Pulmonary artery endothelial cell (primary cell): Measurements from ENCODE around the gene TMEM190. TPM values are rescaled to one million over a fixed set of nuclear protein-coding genes. Genes with fewer than 3 reads are reported as not detected.
"Not testable (repeated sequence)": the region's sequence is repeated elsewhere in the genome, so short reads cannot be mapped to it uniquely, and the experiment has no call there.

Experiments used
- DNase-seq: peaks from one replicate; pipeline ENCODE4 v3.0.0-alpha.2; 2011; ENCODE audit warnings: low read depth, low spot score
- total RNA-seq: library from RNA; depleted of rRNA; stranded (reverse); fragments of >200 nt; gene quantifications from 2 replicates; pipeline ENCODE4 v1.2.3, GENCODE V29; 2014

The TMEM190 gene
- total RNA-seq, 1 donor from 2014 or later = not detected

DNA sequence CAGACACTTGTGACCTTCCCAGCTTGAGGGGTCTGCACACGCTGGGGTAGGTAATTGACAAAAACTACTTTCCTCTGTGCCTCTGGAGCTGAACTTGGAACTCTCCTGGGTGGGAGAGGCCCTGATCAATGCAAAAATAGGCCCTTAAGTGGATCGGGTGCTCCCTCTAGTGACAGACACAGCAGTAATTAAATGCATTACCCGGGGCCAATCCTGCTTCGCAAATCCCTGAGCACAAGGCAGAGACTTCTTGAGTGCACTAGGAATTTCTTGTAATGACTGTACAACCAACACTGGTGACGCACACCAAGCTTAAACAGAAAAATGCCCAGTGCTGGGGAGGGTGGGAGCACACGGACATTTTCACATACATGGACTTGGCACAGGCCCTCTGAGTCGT is 41.6 kb downstream of the TMEM190 start:
- DNase-seq = peak; percentile 33

DNA sequence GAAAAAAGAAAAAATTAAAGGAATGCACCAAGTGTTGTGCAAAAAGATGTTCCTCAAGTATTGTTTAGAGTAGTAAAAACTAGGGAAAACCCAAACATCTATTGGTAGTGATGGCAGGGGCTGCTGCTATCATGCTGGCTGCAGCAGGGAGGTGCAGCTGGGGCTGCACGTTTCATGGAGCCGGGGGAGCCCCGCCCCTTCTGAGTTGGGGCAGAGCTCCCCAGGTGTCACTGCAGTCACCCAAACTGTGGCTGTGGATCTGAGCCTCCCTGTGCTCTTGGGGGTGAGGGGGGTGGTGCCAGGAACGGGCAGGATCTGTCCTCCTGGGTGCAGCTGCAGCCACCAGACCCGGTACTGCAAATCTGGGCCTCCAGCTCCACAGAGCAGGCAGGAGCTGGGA is 42.5 kb downstream of the TMEM190 start:
- DNase-seq = no peak

DNA sequence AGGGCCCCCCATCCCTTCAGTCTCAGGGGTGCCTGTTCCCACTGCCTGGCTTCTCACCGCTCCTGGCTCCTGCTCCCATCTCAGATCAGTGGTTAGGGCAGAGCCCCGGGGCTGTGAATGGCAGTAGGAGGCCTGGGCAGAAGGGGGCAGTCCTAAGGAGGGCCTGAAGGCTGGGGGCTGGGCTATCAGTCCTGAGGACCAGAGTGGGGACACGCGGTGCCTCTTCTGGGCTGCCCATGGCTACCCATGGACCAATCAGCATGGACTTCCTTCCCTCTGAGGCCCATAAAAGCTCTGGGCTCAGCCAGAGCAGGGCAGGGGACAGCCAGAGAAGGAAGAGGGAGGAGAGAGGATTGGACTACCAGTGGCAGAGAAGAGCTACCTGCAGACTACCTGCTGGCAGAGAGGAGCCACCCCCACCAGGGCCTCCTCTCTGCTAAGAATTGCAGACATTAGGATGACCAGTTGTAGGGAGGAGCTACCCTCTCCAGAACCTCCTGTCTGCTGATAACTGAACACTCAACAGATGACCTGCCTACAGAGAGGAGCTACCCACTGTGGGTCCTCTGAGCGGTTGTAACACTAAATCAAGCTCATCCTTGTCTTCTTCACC is 43.1 kb downstream of the TMEM190 start:
- DNase-seq = no peak

DNA sequence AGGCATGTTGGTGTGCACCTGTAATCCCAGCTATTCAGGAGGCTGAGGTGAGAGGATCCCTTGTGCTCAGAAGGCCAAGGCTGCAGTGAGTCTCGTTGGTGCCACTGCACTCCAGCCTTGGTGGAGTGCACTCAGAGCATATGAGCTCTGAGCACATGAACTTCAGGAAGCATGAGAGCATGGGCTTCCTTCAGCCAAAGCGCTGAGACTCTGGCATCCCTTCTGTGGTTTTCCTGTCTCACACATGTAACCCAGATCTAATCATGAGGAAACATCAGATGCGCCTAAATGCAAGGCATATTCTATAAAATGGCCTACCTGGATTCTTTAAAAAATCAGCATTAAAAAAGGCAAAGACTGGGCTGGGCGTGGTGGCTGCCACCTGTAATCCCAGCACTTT is 44.7 kb downstream of the TMEM190 start:
- DNase-seq = not testable (repeated sequence)

DNA sequence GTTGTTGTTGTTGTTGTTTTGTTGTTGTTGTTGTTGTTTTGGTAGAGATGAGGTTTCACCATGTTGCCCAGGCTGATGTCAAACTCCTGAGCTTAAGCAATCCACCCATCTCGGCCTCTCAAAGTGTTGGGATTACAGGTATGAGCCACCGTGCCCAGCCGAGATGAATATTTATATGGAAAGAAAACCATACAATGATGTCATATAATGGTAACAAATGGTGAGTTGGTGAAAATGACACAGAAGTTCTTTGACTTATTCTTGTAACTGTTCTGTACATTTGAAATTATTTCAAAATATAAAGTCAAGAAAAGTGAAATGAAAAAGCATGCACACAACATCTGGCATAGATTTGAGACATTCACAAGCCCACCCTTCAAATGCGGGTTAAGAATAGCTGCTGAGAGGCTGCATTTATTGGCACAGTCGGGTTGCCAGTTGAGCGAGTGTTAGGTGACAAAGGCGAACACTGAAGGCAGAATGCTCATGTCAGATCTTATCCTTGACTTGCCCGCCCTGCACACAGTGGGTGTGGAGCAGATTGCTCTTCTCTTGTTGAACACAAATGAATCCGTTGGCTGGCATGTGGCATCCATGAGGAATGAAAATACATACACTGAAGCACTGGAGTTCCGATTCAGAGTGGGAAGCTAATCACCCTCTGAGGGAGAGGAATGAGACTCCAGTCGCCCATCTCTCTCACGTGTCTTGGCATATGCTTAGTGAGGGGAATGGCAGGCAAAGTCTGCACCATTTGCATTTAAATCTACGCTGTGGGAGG is 46.8 kb downstream of the TMEM190 start:
- DNase-seq = no peak

DNA sequence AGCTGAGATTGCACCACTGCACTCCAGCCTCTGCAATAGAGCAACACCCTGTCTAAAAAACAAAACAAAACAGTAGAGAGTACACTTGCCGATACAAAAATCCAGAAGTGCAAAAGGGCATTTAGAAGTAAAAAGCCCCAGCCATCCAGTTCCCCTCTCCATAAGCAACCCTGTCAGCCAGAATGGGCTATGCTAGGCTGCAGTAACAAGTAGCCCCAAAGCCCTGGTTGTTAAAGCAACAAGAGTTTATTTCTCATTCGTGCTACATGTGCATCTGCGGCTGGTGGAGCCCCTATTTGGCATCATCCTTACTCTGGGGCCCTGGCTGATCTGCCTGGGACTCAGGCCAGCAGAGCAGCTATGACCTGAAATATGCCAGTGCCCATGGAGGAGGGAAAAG is 47.9 kb downstream of the TMEM190 start:
- DNase-seq = no peak

DNA sequence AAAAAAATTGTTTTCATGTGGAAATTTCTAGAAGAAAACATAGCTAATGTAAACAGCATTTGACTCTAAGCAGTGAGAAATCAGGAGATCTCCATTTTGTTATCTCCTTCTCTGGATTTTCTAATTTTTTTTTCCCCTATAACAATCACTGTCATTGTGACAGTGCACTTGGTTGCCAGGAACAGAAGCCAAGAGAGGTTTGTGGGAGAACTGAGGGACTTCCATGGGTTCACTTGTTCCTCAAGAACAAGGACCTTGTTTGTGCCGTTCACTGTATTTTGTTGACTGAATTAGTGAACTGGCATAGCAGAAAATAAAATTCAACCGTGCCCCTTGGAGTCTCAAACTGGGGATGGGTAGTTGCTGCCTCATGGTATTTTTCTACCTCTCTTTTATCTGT is 49.4 kb downstream of the TMEM190 start:
- no peak for DNase-seq

Other genes starting within 250 kb of the TMEM190 start
- 2.0 and 2.3 TPM in 2 replicates for gene TNNT1, start 227.6 kb upstream of the TMEM190 start, total RNA-seq
- not detected in 2 replicates for gene TNNI3, start 219.1 kb upstream of the TMEM190 start, total RNA-seq
- 0.32 and 0.73 TPM in 2 replicates for gene DNAAF3, start 210.2 kb upstream of the TMEM190 start, total RNA-seq
- gene SYT5, start 196.5 kb upstream of the TMEM190 start, total RNA-seq = not detected in 2 replicates
- 0.46 and 1.2 TPM in 2 replicates for gene PTPRH, start 167.3 kb upstream of the TMEM190 start, total RNA-seq
- 0.73 and 1.1 TPM in 2 replicates for gene TMEM86B, start 148.1 kb upstream of the TMEM190 start, total RNA-seq
- 32.5 and 33.0 TPM in 2 replicates for gene PPP6R1, start 117.8 kb upstream of the TMEM190 start, total RNA-seq
- gene HSPBP1, start 96.7 kb upstream of the TMEM190 start, total RNA-seq = 30.1 and 37.8 TPM in 2 replicates
- gene BRSK1, start 92.8 kb upstream of the TMEM190 start, total RNA-seq = 0.07 and 0.40 TPM in 2 replicates
- not detected in 2 replicates for gene TMEM150B, start 51.5 kb upstream of the TMEM190 start, total RNA-seq
- 4.3 and 4.8 TPM in 2 replicates for gene KMT5C, start 37.0 kb upstream of the TMEM190 start, total RNA-seq
- gene COX6B2, start 22.1 kb upstream of the TMEM190 start, total RNA-seq = not detected in 2 replicates
- gene GARIN5B, start 13.6 kb upstream of the TMEM190 start, total RNA-seq = not detected in 2 replicates
- gene IL11, start 6.4 kb upstream of the TMEM190 start, total RNA-seq = 0.33 TPM in 1 of 2 replicates, not detected in the other
- 0.21 and 0.46 TPM in 2 replicates for gene TMEM238, start 7.5 kb downstream of the TMEM190 start, total RNA-seq
- 208 and 256 TPM in 2 replicates for gene RPL28, start 9.1 kb downstream of the TMEM190 start, total RNA-seq
- gene UBE2S, start 31.0 kb downstream of the TMEM190 start, total RNA-seq = 150 and 327 TPM in 2 replicates
- gene SHISA7, start 66.5 kb downstream of the TMEM190 start, total RNA-seq = not detected in 2 replicates
- 36.0 and 63.3 TPM in 2 replicates for gene ISOC2, start 84.8 kb downstream of the TMEM190 start, total RNA-seq
- not detected in 2 replicates for gene C19orf85, start 87.9 kb downstream of the TMEM190 start, total RNA-seq
- gene ZNF628, start 99.8 kb downstream of the TMEM190 start, total RNA-seq = 0.99 and 1.1 TPM in 2 replicates
- 9.8 and 21.2 TPM in 2 replicates for gene NAT14, start 108.4 kb downstream of the TMEM190 start, total RNA-seq
- gene SSC5D, start 111.6 kb downstream of the TMEM190 start, total RNA-seq = 0.11 and 0.13 TPM in 2 replicates
- not detected in 2 replicates for gene SBK2, start 160.3 kb downstream of the TMEM190 start, total RNA-seq
- 0.13 and 0.28 TPM in 2 replicates for gene SBK3, start 168.7 kb downstream of the TMEM190 start, total RNA-seq
- gene ZNF579, start 204.0 kb downstream of the TMEM190 start, total RNA-seq = 2.6 and 4.1 TPM in 2 replicates
- gene FIZ1, start 222.7 kb downstream of the TMEM190 start, total RNA-seq = 2.4 and 2.5 TPM in 2 replicates
- 12.2 and 12.5 TPM in 2 replicates for gene ZNF524, start 223.5 kb downstream of the TMEM190 start, total RNA-seq
- gene ZNF865, start 228.8 kb downstream of the TMEM190 start, total RNA-seq = 0.67 and 0.86 TPM in 2 replicates
- 2.5 and 3.7 TPM in 2 replicates for gene ZNF784, start 247.7 kb downstream of the TMEM190 start, total RNA-seq